ENCODE results near the gene AOPEP.
A peak's percentile ranks its signal among the peaks of the same experiment; 100 is the strongest.

AOPEP gene

GRCh38 chr9:94798201-94798600 is 71.7 kb downstream of the AOPEP start:
- CTCF ChIA-PET: interaction anchor here (0.5 kb wide), 2 partner anchors 20 to 247 kb away, joined by 3 read pairs; no protein-coding TSS in a partner anchor
- POLR2A ChIA-PET (ENCODE audit: low non-redundant PET): no interaction called here
- no peak for DNase-seq (ENCODE audit: low spot score)
- H3K27ac ChIP-seq: no peak overlapping the region
- TF ChIP-seq CTCF (conservative IDR thresholded peaks at IDR 0.05; ENCODE audit: low read depth): no peak

GRCh38 chr9:94798708-94799107 is 72.2 kb downstream of the AOPEP start:
- CTCF ChIA-PET: interaction anchor here (0.5 kb wide), 1 partner anchor 246 kb away, joined by 3 read pairs; no protein-coding TSS in a partner anchor
- no peak for DNase-seq (ENCODE audit: low spot score)
- POLR2A ChIA-PET (ENCODE audit: low non-redundant PET): no interaction called here
- TF ChIP-seq CTCF (conservative IDR thresholded peaks at IDR 0.05; ENCODE audit: low read depth): no peak
- no peak overlapping the region for H3K27ac ChIP-seq

- DNase-seq (ENCODE audit: low spot score): peak; percentile 65
- H3K27ac ChIP-seq: 0 out of 2 replicates have a peak overlapping the region, but pooled peaks have one; percentile 6
- TF ChIP-seq CTCF (conservative IDR thresholded peaks at IDR 0.05; ENCODE audit: low read depth): no peak
- ChIA-PET POLR2A (ENCODE audit: low non-redundant PET) (no interaction called here), CTCF (interaction anchor here (0.5 to 0.6 kb wide), 2 partner anchors 111 to 213 kb away, joined by 3 to 5 read pairs; no protein-coding TSS in a partner anchor)
Observed at GRCh38 chr9:94799578-94800264, 73.2 kb downstream of the AOPEP start.

GRCh38 chr9:94800424-94801117 is 74.1 kb downstream of the AOPEP start:
- peak overlapping the region; percentile 33 for H3K27ac ChIP-seq
- DNase-seq (ENCODE audit: low spot score): no peak
- no peak for TF ChIP-seq CTCF (conservative IDR thresholded peaks at IDR 0.05; ENCODE audit: low read depth)
- CTCF ChIA-PET: no interaction called here
- POLR2A ChIA-PET (ENCODE audit: low non-redundant PET): no interaction called here

- no peak for DNase-seq (ENCODE audit: low spot score)
- TF ChIP-seq CTCF (conservative IDR thresholded peaks at IDR 0.05; ENCODE audit: low read depth): no peak
- CTCF ChIA-PET: interaction anchor here (1.3 kb wide), 1 partner anchor 18 kb away, joined by 3 read pairs; no protein-coding TSS in a partner anchor
- POLR2A ChIA-PET (ENCODE audit: low non-redundant PET): no interaction called here
- H3K27ac ChIP-seq: peak overlapping the region; percentile 33
Observed at GRCh38 chr9:94801234-94801633, 74.7 kb downstream of the AOPEP start.

GRCh38 chr9:94801681-94802080 is 75.2 kb downstream of the AOPEP start:
- no peak for DNase-seq (ENCODE audit: low spot score)
- CTCF ChIA-PET: interaction anchor here (0.6 to 1.3 kb wide), 2 partner anchors 18 to 20 kb away, joined by 3 to 4 read pairs; no protein-coding TSS in a partner anchor
- no peak for TF ChIP-seq CTCF (conservative IDR thresholded peaks at IDR 0.05; ENCODE audit: low read depth)
- POLR2A ChIA-PET (ENCODE audit: low non-redundant PET): no interaction called here
- no peak overlapping the region for H3K27ac ChIP-seq
